Activated naive CD4-positive, alpha-beta T cell (primary cell): Measurements from ENCODE around the gene ESX1.
"Not testable (repeated sequence)": the region's sequence is repeated elsewhere in the genome, so short reads cannot be mapped to it uniquely, and the experiment has no call there.

Source experiments
- DNase-seq, 4 experiments: peaks; one replicate each; lab custom pipeline; 2025; lab: John Stamatoyannopoulos, UW

ESX1 gene

GRCh38 chrX:104254442-104255115 lies at the start of gene ESX1:
Gene ESX1, minus strand, starts transcription at chrX:104254933. Its CDS starts 84 bp downstream, at chrX:104254849.
- no peak for DNase-seq

GRCh38 chrX:104295636-104296035 lies 40.9 kb upstream of the ESX1 start:
- no peak for DNase-seq

GRCh38 chrX:104288961-104289360 lies 34.2 kb upstream of the ESX1 start:
- no peak for DNase-seq

- no peak for DNase-seq
These were observed 33.5 kb upstream of the ESX1 start for GRCh38 chrX:104288269-104288668.

- DNase-seq = no peak
These were observed 30.5 kb upstream of the ESX1 start for GRCh38 chrX:104285201-104285600.

- no peak for DNase-seq
These were observed 29.8 kb upstream of the ESX1 start for GRCh38 chrX:104284507-104284906.

GRCh38 chrX:104282166-104282725 lies 27.5 kb upstream of the ESX1 start:
- no peak for DNase-seq

GRCh38 chrX:104281564-104281963 lies 26.8 kb upstream of the ESX1 start:
- no peak for DNase-seq

- DNase-seq = no peak
These were observed 25.9 kb upstream of the ESX1 start for GRCh38 chrX:104280609-104281008.

- no peak for DNase-seq
These were observed 16.3 kb upstream of the ESX1 start for GRCh38 chrX:104270916-104271512.

GRCh38 chrX:104270212-104270611 lies 15.5 kb upstream of the ESX1 start:
- no peak for DNase-seq

GRCh38 chrX:104255465-104255864 lies 732 bp upstream of the ESX1 start:
- DNase-seq = no peak

- no peak for DNase-seq
These were observed 929 bp downstream of the ESX1 start for GRCh38 chrX:104253567-104254441.

GRCh38 chrX:104250470-104250869 lies 4.3 kb downstream of the ESX1 start:
- DNase-seq = no peak

GRCh38 chrX:104230060-104230459 lies 24.7 kb downstream of the ESX1 start:
- DNase-seq = not testable (repeated sequence)

GRCh38 chrX:104211187-104211586 lies 43.5 kb downstream of the ESX1 start:
- no peak for DNase-seq

GRCh38 chrX:104205548-104205947 lies 49.2 kb downstream of the ESX1 start:
- DNase-seq = no peak
